Measurements from ENCODE around the gene PCCA. TPM values are rescaled to one million over a fixed set of nuclear protein-coding genes. Genes with fewer than 3 reads are reported as not detected.

Gene PCCA
- total and polyA plus RNA-seq, 2 donors (not counting 1 experiment from before 2014, with no cell fraction given) = 4.8 to 17.4 TPM

DNA sequence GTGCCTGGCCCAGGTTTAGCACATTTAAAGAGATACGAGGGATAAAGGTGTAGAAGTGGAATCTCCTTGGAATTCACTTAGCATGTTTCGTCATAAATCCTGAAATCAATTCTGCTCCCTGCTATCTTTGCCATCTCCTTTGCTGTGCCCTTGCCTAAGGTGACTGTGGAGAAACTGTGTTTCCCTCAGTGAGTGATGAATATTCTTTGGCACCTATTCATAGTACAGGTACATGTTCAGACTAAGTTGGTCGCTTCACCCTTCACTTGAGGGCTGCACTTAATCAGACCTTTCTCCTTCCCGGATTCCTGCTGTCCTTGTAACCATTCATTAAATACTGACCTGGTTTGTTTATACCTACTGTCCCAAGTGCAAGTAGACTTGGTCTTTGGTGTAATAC, 17.8 kb downstream of the PCCA start:
- no peak overlapping the region for H3K4me3 ChIP-seq (ENCODE audit: control extremely low read depth in 1 of 5, extremely low read depth in 1 of 5, insufficient read depth in 1 of 5, low read depth in 2 of 5, low read length in 4 of 5)
- ChIA-PET CTCF (no interaction called here), POLR2A (no interaction called here)
- no peak overlapping the region for H3K27ac ChIP-seq (ENCODE audit: low read length in 2 of 2)
- no CpG with 5 or more reads among the region's 4 CpGs for WGBS (ENCODE audit: insufficient coverage)
- no peak overlapping the region for H3K4me2 ChIP-seq (replicated peaks; ENCODE audit: low read depth, low read length, poor library complexity, severe bottlenecking)
- no peak overlapping the region for H3K9ac ChIP-seq (ENCODE audit: low read length)
- no peak for DNase-seq
- intact Hi-C loops (cut with micrococcal nuclease) = no loop called here
- H3K27me3 ChIP-seq (replicated peaks in 1 of 4; ENCODE audit: control extremely low read depth in 1 of 4, control insufficient read depth in 3 of 4, insufficient read depth in 4 of 4, low read length in 3 of 4) = no peaks in the 10 kb centered on the region
- peaks cover 0 to 4% (median 0%) of the 10 kb centered on the region in 3 donors for H3K9me3 ChIP-seq (ENCODE audit: control extremely low read depth in 1 of 3, control insufficient read depth in 2 of 3, insufficient read depth in 1 of 3, low read length in 2 of 3)
- no peak overlapping the region for H2AFZ ChIP-seq (ENCODE audit: insufficient read depth, low read depth, low read length, poor library complexity, severe bottlenecking)
- H3K9me3 Mint-ChIP-seq (ENCODE audit: insufficient read depth) = no peaks in the 10 kb centered on the region
- H4K20me1 ChIP-seq (ENCODE audit: control insufficient read depth, insufficient read depth, low read length, poor library complexity, severe bottlenecking) = no peaks in the 10 kb centered on the region
- H3K27me3 Mint-ChIP-seq = no peaks in the 10 kb centered on the region
- H3K27ac Mint-ChIP-seq = no peak overlapping the region
- no peaks in the 10 kb centered on the region for H3K79me2 ChIP-seq (ENCODE audit: control insufficient read depth, insufficient read depth, low read length)
- H3K4me1 Mint-ChIP-seq = peaks cover 32% of the 10 kb centered on the region
- peaks cover 13 to 17% of the 10 kb centered on the region in 2 donors for H3K4me1 ChIP-seq (ENCODE audit: control insufficient read depth in 2 of 2, insufficient read depth in 2 of 2, low read length in 2 of 2)
- H3K4me3 Mint-ChIP-seq = no peak overlapping the region
- H3K36me3 ChIP-seq (replicated peaks in 1 of 2; ENCODE audit: control extremely low read depth in 1 of 2, control insufficient read depth in 1 of 2, extremely low read depth in 1 of 2, insufficient read depth in 2 of 2, low read length in 1 of 2) = no peaks in the 10 kb centered on the region
- no peak for TF ChIP-seq EZH2 (IDR thresholded peaks at IDR 0.05; ENCODE audit: borderline replicate concordance, insufficient read depth, low read depth, low read length, poor library complexity, severe bottlenecking)
- TF ChIP-seq, protein P1, sequence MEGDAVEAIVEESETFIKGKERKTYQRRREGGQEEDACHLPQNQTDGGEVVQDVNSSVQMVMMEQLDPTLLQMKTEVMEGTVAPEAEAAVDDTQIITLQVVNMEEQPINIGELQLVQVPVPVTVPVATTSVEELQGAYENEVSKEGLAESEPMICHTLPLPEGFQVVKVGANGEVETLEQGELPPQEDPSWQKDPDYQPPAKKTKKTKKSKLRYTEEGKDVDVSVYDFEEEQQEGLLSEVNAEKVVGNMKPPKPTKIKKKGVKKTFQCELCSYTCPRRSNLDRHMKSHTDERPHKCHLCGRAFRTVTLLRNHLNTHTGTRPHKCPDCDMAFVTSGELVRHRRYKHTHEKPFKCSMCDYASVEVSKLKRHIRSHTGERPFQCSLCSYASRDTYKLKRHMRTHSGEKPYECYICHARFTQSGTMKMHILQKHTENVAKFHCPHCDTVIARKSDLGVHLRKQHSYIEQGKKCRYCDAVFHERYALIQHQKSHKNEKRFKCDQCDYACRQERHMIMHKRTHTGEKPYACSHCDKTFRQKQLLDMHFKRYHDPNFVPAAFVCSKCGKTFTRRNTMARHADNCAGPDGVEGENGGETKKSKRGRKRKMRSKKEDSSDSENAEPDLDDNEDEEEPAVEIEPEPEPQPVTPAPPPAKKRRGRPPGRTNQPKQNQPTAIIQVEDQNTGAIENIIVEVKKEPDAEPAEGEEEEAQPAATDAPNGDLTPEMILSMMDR (IDR thresholded peaks at IDR 0.05) = no peak
- no peak for ATAC-seq (ENCODE audit: low read depth)

DNA sequence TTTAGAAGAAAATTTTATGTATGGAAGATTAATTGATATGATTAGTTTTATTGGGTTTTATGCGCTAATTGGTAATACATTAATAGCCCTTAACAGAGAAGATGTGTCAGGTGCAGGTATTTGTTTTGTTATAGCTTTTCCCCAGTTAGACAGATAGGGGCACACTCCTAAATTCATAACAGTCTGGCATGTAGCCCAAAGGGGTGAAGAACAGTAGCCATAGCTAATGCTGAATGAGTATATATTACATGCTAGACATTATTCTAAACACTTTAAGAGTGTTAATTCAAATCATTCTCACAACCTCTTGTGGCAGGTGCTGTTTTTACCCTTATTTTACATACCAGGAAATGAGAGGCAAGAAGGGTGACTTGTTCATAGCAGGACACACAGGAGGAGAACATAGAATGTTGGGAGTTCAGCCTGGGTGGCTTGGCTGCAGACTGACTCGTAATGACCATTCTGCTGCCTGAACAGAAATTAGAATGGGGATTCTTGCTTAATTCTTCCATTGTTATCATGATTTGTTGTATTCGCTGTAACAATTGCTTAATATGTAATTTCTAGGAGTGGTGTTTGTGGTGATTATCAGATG, 20.1 kb downstream of the PCCA start:
- TF ChIP-seq, protein P1 (IDR thresholded peaks at IDR 0.05) = no peak
- no peak for TF ChIP-seq EZH2 (IDR thresholded peaks at IDR 0.05; ENCODE audit: borderline replicate concordance, insufficient read depth, low read depth, low read length, poor library complexity, severe bottlenecking)
- DNase-seq (no peak), ATAC-seq (ENCODE audit: low read depth) (no peak)
- peaks cover 0 to 4% (median 0%) of the 10 kb centered on the region in 3 donors for H3K9me3 ChIP-seq (ENCODE audit: control extremely low read depth in 1 of 3, control insufficient read depth in 2 of 3, insufficient read depth in 1 of 3, low read length in 2 of 3)
- peak overlapping the region; percentile 39 for H3K4me2 ChIP-seq (replicated peaks; ENCODE audit: low read depth, low read length, poor library complexity, severe bottlenecking)
- peaks cover 0 to 3% of the 10 kb centered on the region in 2 experiments for H3K36me3 ChIP-seq (replicated peaks in 1 of 2; ENCODE audit: control extremely low read depth in 1 of 2, control insufficient read depth in 1 of 2, extremely low read depth in 1 of 2, insufficient read depth in 2 of 2, low read length in 1 of 2)
- peaks cover 13 to 17% of the 10 kb centered on the region in 2 donors for H3K4me1 ChIP-seq (ENCODE audit: control insufficient read depth in 2 of 2, insufficient read depth in 2 of 2, low read length in 2 of 2)
- WGBS (ENCODE audit: insufficient coverage) = no CpG with 5 or more reads among the region's 3 CpGs
- H3K4me3 ChIP-seq (ENCODE audit: control extremely low read depth in 1 of 5, extremely low read depth in 1 of 5, insufficient read depth in 1 of 5, low read depth in 2 of 5, low read length in 4 of 5) = peak overlapping the region in 1 of 5 experiments; percentile 4
- H4K20me1 ChIP-seq (ENCODE audit: control insufficient read depth, insufficient read depth, low read length, poor library complexity, severe bottlenecking) = no peaks in the 10 kb centered on the region
- Mint-ChIP-seq H3K27me3 (no peaks in the 10 kb centered on the region), H3K4me1 (peaks cover 32% of the 10 kb centered on the region), H3K9me3 (ENCODE audit: insufficient read depth) (no peaks in the 10 kb centered on the region), H3K27ac (no peak overlapping the region), H3K4me3 (no peak overlapping the region)
- H3K9ac ChIP-seq (ENCODE audit: low read length) = peak overlapping the region; percentile 31
- H3K79me2 ChIP-seq (ENCODE audit: control insufficient read depth, insufficient read depth, low read length) = no peaks in the 10 kb centered on the region
- ChIA-PET POLR2A (no interaction called here), CTCF (no interaction called here)
- H3K27ac ChIP-seq (ENCODE audit: low read length in 2 of 2) = no peak overlapping the region
- H2AFZ ChIP-seq (ENCODE audit: insufficient read depth, low read depth, low read length, poor library complexity, severe bottlenecking) = no peak overlapping the region
- intact Hi-C loops (cut with micrococcal nuclease) = no loop called here
- H3K27me3 ChIP-seq (replicated peaks in 1 of 4; ENCODE audit: control extremely low read depth in 1 of 4, control insufficient read depth in 3 of 4, insufficient read depth in 4 of 4, low read length in 3 of 4) = no peaks in the 10 kb centered on the region
